ENCODE results near the gene SHISA9. TPM values are rescaled to one million over a fixed set of nuclear protein-coding genes. Genes with fewer than 3 reads are reported as not detected.

The SHISA9 gene
- total RNA-seq, 1 donor from 2014 or later, result 2.5 TPM

- H3K4me1 ChIP-seq, result peaks cover 14% of the 10 kb centered on the region
- Mint-ChIP-seq H3K36me3 (no peaks in the 10 kb centered on the region), H3K4me1 (peaks cover 19% of the 10 kb centered on the region), H3K27me3 (ENCODE audit: insufficient read depth, low read depth) (peaks cover 5% of the 10 kb centered on the region), H3K27ac (no peak overlapping the region), H3K4me3 (no peak overlapping the region), H3K9me3 (peaks cover 6% of the 10 kb centered on the region)
- no peak for DNase-seq (ENCODE audit: low spot score)
- H3F3A ChIP-seq (ENCODE audit: low read depth), result no peaks in the 10 kb centered on the region
- no peak overlapping the region for H3K27ac ChIP-seq
- no peak overlapping the region for H3K9ac ChIP-seq
- H3K4me3 ChIP-seq, result no peak overlapping the region
- H3K9me3 ChIP-seq (ENCODE audit: low read depth), result peaks cover 4% of the 10 kb centered on the region
- H3K79me2 ChIP-seq (ENCODE audit: low read depth), result no peaks in the 10 kb centered on the region
- peaks cover 18% of the 10 kb centered on the region for H3K27me3 ChIP-seq
- TF ChIP-seq, protein P1, sequence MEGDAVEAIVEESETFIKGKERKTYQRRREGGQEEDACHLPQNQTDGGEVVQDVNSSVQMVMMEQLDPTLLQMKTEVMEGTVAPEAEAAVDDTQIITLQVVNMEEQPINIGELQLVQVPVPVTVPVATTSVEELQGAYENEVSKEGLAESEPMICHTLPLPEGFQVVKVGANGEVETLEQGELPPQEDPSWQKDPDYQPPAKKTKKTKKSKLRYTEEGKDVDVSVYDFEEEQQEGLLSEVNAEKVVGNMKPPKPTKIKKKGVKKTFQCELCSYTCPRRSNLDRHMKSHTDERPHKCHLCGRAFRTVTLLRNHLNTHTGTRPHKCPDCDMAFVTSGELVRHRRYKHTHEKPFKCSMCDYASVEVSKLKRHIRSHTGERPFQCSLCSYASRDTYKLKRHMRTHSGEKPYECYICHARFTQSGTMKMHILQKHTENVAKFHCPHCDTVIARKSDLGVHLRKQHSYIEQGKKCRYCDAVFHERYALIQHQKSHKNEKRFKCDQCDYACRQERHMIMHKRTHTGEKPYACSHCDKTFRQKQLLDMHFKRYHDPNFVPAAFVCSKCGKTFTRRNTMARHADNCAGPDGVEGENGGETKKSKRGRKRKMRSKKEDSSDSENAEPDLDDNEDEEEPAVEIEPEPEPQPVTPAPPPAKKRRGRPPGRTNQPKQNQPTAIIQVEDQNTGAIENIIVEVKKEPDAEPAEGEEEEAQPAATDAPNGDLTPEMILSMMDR (IDR thresholded peaks at IDR 0.05), result no peak
- TF ChIP-seq EZH2 (IDR thresholded peaks at IDR 0.05) (no peak), EZH2phosphoT487 (IDR thresholded peaks at IDR 0.05) (no peak)
- no peak overlapping the region for H2AFZ ChIP-seq (replicated peaks)
- H4K20me1 ChIP-seq (ENCODE audit: low read depth), result no peaks in the 10 kb centered on the region
- no peaks in the 10 kb centered on the region for H3K36me3 ChIP-seq
- no peak overlapping the region for H3K4me2 ChIP-seq
Measured at GRCh38 chr16:13100970-13101369, 199.6 kb downstream of the SHISA9 start.

- no peak for DNase-seq (ENCODE audit: low spot score)
- no peak overlapping the region for H3K4me3 Mint-ChIP-seq
- H3K4me1 ChIP-seq, result peaks cover 14% of the 10 kb centered on the region
- peaks cover 4% of the 10 kb centered on the region for H3K9me3 ChIP-seq (ENCODE audit: low read depth)
- TF ChIP-seq EZH2phosphoT487 (IDR thresholded peaks at IDR 0.05) (no peak), EZH2 (IDR thresholded peaks at IDR 0.05) (no peak)
- TF ChIP-seq, protein P1 (IDR thresholded peaks at IDR 0.05), result no peak
- no peaks in the 10 kb centered on the region for H3K36me3 ChIP-seq
- peaks cover 18% of the 10 kb centered on the region for H3K27me3 ChIP-seq
- peaks cover 8% of the 10 kb centered on the region for H3K9me3 Mint-ChIP-seq
- peaks cover 19% of the 10 kb centered on the region for H3K4me1 Mint-ChIP-seq
- no peak overlapping the region for H3K9ac ChIP-seq
- no peak overlapping the region for H3K27ac Mint-ChIP-seq
- H3K4me2 ChIP-seq, result no peak overlapping the region
- H3K79me2 ChIP-seq (ENCODE audit: low read depth), result no peaks in the 10 kb centered on the region
- H3K4me3 ChIP-seq, result no peak overlapping the region
- no peak overlapping the region for H2AFZ ChIP-seq (replicated peaks)
- no peaks in the 10 kb centered on the region for H4K20me1 ChIP-seq (ENCODE audit: low read depth)
- H3K36me3 Mint-ChIP-seq, result peaks cover 2% of the 10 kb centered on the region
- no peaks in the 10 kb centered on the region for H3F3A ChIP-seq (ENCODE audit: low read depth)
- H3K27me3 Mint-ChIP-seq (ENCODE audit: insufficient read depth, low read depth), result peaks cover 4% of the 10 kb centered on the region
- no peak overlapping the region for H3K27ac ChIP-seq
Measured at GRCh38 chr16:13101828-13102227, 200.4 kb downstream of the SHISA9 start.

- Mint-ChIP-seq H3K36me3 (peaks cover 2% of the 10 kb centered on the region), H3K9me3 (peaks cover 8% of the 10 kb centered on the region), H3K27me3 (ENCODE audit: insufficient read depth, low read depth) (peaks cover 3% of the 10 kb centered on the region), H3K27ac (no peak overlapping the region), H3K4me1 (peaks cover 19% of the 10 kb centered on the region), H3K4me3 (no peak overlapping the region)
- Histone ChIP-seq H3F3A (ENCODE audit: low read depth) (no peaks in the 10 kb centered on the region), H3K4me1 (peaks cover 14% of the 10 kb centered on the region), H3K9me3 (ENCODE audit: low read depth) (peaks cover 4% of the 10 kb centered on the region), H3K27me3 (peaks cover 18% of the 10 kb centered on the region), H3K9ac (no peak overlapping the region), H3K4me3 (no peak overlapping the region), H3K36me3 (no peaks in the 10 kb centered on the region), H4K20me1 (ENCODE audit: low read depth) (no peaks in the 10 kb centered on the region), H2AFZ (replicated peaks) (no peak overlapping the region), H3K79me2 (ENCODE audit: low read depth) (no peaks in the 10 kb centered on the region), H3K27ac (no peak overlapping the region), H3K4me2 (no peak overlapping the region)
- no peak for DNase-seq (ENCODE audit: low spot score)
- TF ChIP-seq EZH2phosphoT487 (IDR thresholded peaks at IDR 0.05) (no peak), EZH2 (IDR thresholded peaks at IDR 0.05) (no peak)
- TF ChIP-seq, protein P1 (IDR thresholded peaks at IDR 0.05), result no peak
Measured at GRCh38 chr16:13102401-13102800, 201.0 kb downstream of the SHISA9 start.

Measured in neural progenitor cell (in vitro differentiated cells).